ENCODE data around the gene ALG3.

ALG3 gene

GRCh38 chr3:184192889-184193288 lies 55.9 kb downstream of the ALG3 start:
- DNase-seq = no peak

Data from activated CD4-positive, alpha-beta T cell treated with anti-CD3 and anti-CD28 coated beads for 4 hours (primary cell).